22Rv1 (cell line): ENCODE measurements around the gene ARHGEF28.

Experiments used
- H3K27ac ChIP-seq: fragments of 450-650 bp; 2 replicates; pipeline ENCODE4 v1.5.1; 2017
- CTCF ChIP-seq: fragments of 450-650 bp; IDR thresholded peaks from 2 replicates; pipeline ENCODE4 v1.5.1; 2017; ENCODE audit warnings: mild to moderate bottlenecking
- ZFX ChIP-seq: fragments of 450-650 bp; IDR thresholded peaks from 2 replicates; pipeline ENCODE4 v1.6.1; 2017; ENCODE audit warnings: antibody characterized with exemption, borderline replicate concordance

Gene ARHGEF28

GRCh38 chr5:73740274-73740790 lies 114.3 kb downstream of the ARHGEF28 start:
- TF ChIP-seq CTCF (no peak), ZFX (no peak)
- H3K27ac ChIP-seq: no peak overlapping the region

GRCh38 chr5:73743161-73743560 lies 117.2 kb downstream of the ARHGEF28 start:
- TF ChIP-seq ZFX: no peak
- TF ChIP-seq CTCF: no peak
- H3K27ac ChIP-seq: no peak overlapping the region

- no peak overlapping the region for H3K27ac ChIP-seq
- TF ChIP-seq ZFX (no peak), CTCF (no peak)
Observed at GRCh38 chr5:73745836-73746235, 119.8 kb downstream of the ARHGEF28 start.

- H3K27ac ChIP-seq: no peak overlapping the region
- TF ChIP-seq CTCF: no peak
- TF ChIP-seq ZFX: no peak
Observed at GRCh38 chr5:73746608-73747007, 120.6 kb downstream of the ARHGEF28 start.

GRCh38 chr5:73747696-73748380 lies 121.8 kb downstream of the ARHGEF28 start:
- TF ChIP-seq ZFX: no peak
- TF ChIP-seq CTCF: no peak
- no peak overlapping the region for H3K27ac ChIP-seq

GRCh38 chr5:73748510-73749400 lies 122.8 kb downstream of the ARHGEF28 start:
- no peak for TF ChIP-seq CTCF
- TF ChIP-seq ZFX: no peak
- no peak overlapping the region for H3K27ac ChIP-seq
